Measurements from ENCODE around the gene PPP1CB.
A peak's percentile ranks its signal among the peaks of the same experiment; 100 is the strongest.
"Not testable (repeated sequence)": the region's sequence is repeated elsewhere in the genome, so short reads cannot be mapped to it uniquely, and the experiment has no call there.

The PPP1CB gene

GRCh38 chr2:28742619-28743018 is 9.0 kb upstream of the PPP1CB start:
- FAIRE-seq; DNase-seq (ENCODE audit: insufficient read length, low spot score): not testable (repeated sequence)

GRCh38 chr2:28745225-28745624 is 6.4 kb upstream of the PPP1CB start:
- FAIRE-seq (no peak), DNase-seq (ENCODE audit: insufficient read length, low spot score) (no peak)

- no peak for FAIRE-seq
- DNase-seq (ENCODE audit: insufficient read length, low spot score) = no peak
Measured at GRCh38 chr2:28745876-28746275, 5.8 kb upstream of the PPP1CB start.

GRCh38 chr2:28746429-28747111 is 5.1 kb upstream of the PPP1CB start:
- DNase-seq (ENCODE audit: insufficient read length, low spot score) (no peak), FAIRE-seq (no peak)

GRCh38 chr2:28747714-28748113 is 3.9 kb upstream of the PPP1CB start:
- DNase-seq (ENCODE audit: insufficient read length, low spot score) = no peak

GRCh38 chr2:28748176-28748575 is 3.5 kb upstream of the PPP1CB start:
- FAIRE-seq = no peak
- DNase-seq (ENCODE audit: insufficient read length, low spot score) = no peak

More at GRCh38 chr2:28747714-28748113, 3.9 kb upstream of the PPP1CB start:
- FAIRE-seq = no peak

- DNase-seq (ENCODE audit: insufficient read length, low spot score) (no peak), FAIRE-seq (no peak)
Measured at GRCh38 chr2:28748941-28749340, 2.7 kb upstream of the PPP1CB start.

- FAIRE-seq (no peak), DNase-seq (ENCODE audit: insufficient read length, low spot score) (no peak)
Measured at GRCh38 chr2:28749526-28749925, 2.1 kb upstream of the PPP1CB start.

GRCh38 chr2:28750316-28751251 is 1.0 kb upstream of the PPP1CB start:
- DNase-seq (ENCODE audit: insufficient read length, low spot score) (no peak), FAIRE-seq (no peak)

- no peak for DNase-seq (ENCODE audit: insufficient read length, low spot score)
- no peak for FAIRE-seq
Measured at GRCh38 chr2:28751956-28752630, 463 bp downstream of the PPP1CB start.

- DNase-seq (ENCODE audit: insufficient read length, low spot score) (no peak), FAIRE-seq (no peak)
Measured at GRCh38 chr2:28752631-28753376, 1.2 kb downstream of the PPP1CB start.

- DNase-seq (ENCODE audit: insufficient read length, low spot score) = no peak
Measured at GRCh38 chr2:28754321-28754720, 2.7 kb downstream of the PPP1CB start.

GRCh38 chr2:28755421-28755820 is 3.8 kb downstream of the PPP1CB start:
- FAIRE-seq = no peak
- DNase-seq (ENCODE audit: insufficient read length, low spot score) = no peak

More at GRCh38 chr2:28754321-28754720, 2.7 kb downstream of the PPP1CB start:
- no peak for FAIRE-seq

- DNase-seq (ENCODE audit: insufficient read length, low spot score) = no peak
- FAIRE-seq = no peak
Measured at GRCh38 chr2:28758459-28758858, 6.8 kb downstream of the PPP1CB start.

- FAIRE-seq (no peak), DNase-seq (ENCODE audit: insufficient read length, low spot score) (no peak)
Measured at GRCh38 chr2:28761420-28761819, 9.8 kb downstream of the PPP1CB start.

- peak; percentile 37 for DNase-seq (ENCODE audit: insufficient read length, low spot score)
- peak; percentile 70 for FAIRE-seq
Measured at GRCh38 chr2:28764909-28765711, 13.5 kb downstream of the PPP1CB start.

GRCh38 chr2:28766070-28766469 is 14.4 kb downstream of the PPP1CB start:
- DNase-seq (ENCODE audit: insufficient read length, low spot score) (no peak), FAIRE-seq (no peak)

- FAIRE-seq (no peak), DNase-seq (ENCODE audit: insufficient read length, low spot score) (no peak)
Measured at GRCh38 chr2:28767337-28767736, 15.7 kb downstream of the PPP1CB start.

GRCh38 chr2:28768422-28768821 is 16.8 kb downstream of the PPP1CB start:
- no peak for FAIRE-seq
- no peak for DNase-seq (ENCODE audit: insufficient read length, low spot score)

GRCh38 chr2:28768952-28769351 is 17.3 kb downstream of the PPP1CB start:
- DNase-seq (ENCODE audit: insufficient read length, low spot score) (no peak), FAIRE-seq (no peak)

Data from HTR-8/SVneo (cell line).